ENCODE measurements around the gene VAMP2. TPM values are rescaled to one million over a fixed set of nuclear protein-coding genes. Genes with fewer than 3 reads are reported as not detected.

Gene VAMP2
- total RNA-seq (100 to 1,000 TPM; 219 to 238 TPM), polyA plus RNA-seq (10 to 100 TPM; 50.4 to 84.2 (median 64.4) TPM), total RNA-seq (10.2 to 129 (median 28.2) reads per million in 6 experiments)

- Mint-ChIP-seq H3K36me3 (peaks cover 3 to 33% (median 14%) of the 10 kb centered on the region in 3 donors), H3K27me3 (no peaks in the 10 kb centered on the region), H3K4me1 (peaks cover 31 to 65% (median 64%) of the 10 kb centered on the region in 4 donors), H3K9me3 (no peaks in the 10 kb centered on the region), H3K27ac (peak within 1 kb of the TSS; percentile 95 to 99 (median 98)), H3K4me3 (peak within 1 kb of the TSS; percentile 86 to 96 (median 90))
- POLR2A ChIA-PET, result interaction anchor here (0.7 to 41.9 kb wide), 9 partner anchors 9 to 85 kb away, joined by 3 to 1171 read pairs (median 6); partner anchors contain the start of genes BORCS6, CTC1 and TMEM107
- peak; percentile 75 to 92 (median 87) for DNase-seq
- ATAC-seq, result peak; percentile 61 to 66
Observed at GRCh38 chr17:8162233-8162996, at the start of gene VAMP2. TSS of gene VAMP2 (minus strand) at chr17:8162948. CDS start at chr17:8162879, 69 bp downstream.

GRCh38 chr17:8210761-8211458 is 48.2 kb upstream of the VAMP2 start:
- ATAC-seq (peak; percentile 48 to 52), DNase-seq (no peak)
- no peaks in the 10 kb centered on the region for H3K36me3 Mint-ChIP-seq
- H3K27ac Mint-ChIP-seq, result peak overlapping the region; percentile 79 to 96 (median 89)
- no peaks in the 10 kb centered on the region for H3K27me3 Mint-ChIP-seq
- peaks cover 13 to 21% (median 15%) of the 10 kb centered on the region in 4 donors for H3K4me1 Mint-ChIP-seq
- peak overlapping the region; percentile 88 to 96 (median 95) for H3K4me3 Mint-ChIP-seq
- H3K9me3 Mint-ChIP-seq, result no peaks in the 10 kb centered on the region
- POLR2A ChIA-PET, result interaction anchor here (0.6 to 11.7 kb wide), 14 partner anchors 8 to 375 kb away, joined by 3 to 118 read pairs (median 4); partner anchors contain the start of genes BORCS6, CTC1, HES7 and RANGRF

GRCh38 chr17:8209907-8210760 is 47.4 kb upstream of the VAMP2 start, which contains the start of gene AURKB:
TSS of gene AURKB (minus strand) at chr17:8210575. CDS start at chr17:8210224, 351 bp downstream.
- ATAC-seq (peak; percentile 100), DNase-seq (peak; percentile 85 to 98 (median 91))
- POLR2A ChIA-PET, result interaction anchor here (0.6 to 11.7 kb wide), 11 partner anchors 8 to 326 kb away, joined by 3 to 118 read pairs (median 4); partner anchors contain the start of genes BORCS6, CTC1 and RANGRF
- Mint-ChIP-seq H3K27me3 (no peaks in the 10 kb centered on the region), H3K36me3 (no peaks in the 10 kb centered on the region), H3K9me3 (no peaks in the 10 kb centered on the region), H3K4me1 (peaks cover 13 to 21% (median 15%) of the 10 kb centered on the region in 4 donors), H3K27ac (peak within 1 kb of the TSS; percentile 79 to 96 (median 89)), H3K4me3 (peak within 1 kb of the TSS; percentile 88 to 96 (median 95))

GRCh38 chr17:8206536-8206935 is 43.8 kb upstream of the VAMP2 start:
- H3K27me3 Mint-ChIP-seq, result no peaks in the 10 kb centered on the region
- no peak overlapping the region for H3K4me3 Mint-ChIP-seq
- POLR2A ChIA-PET, result interaction anchor here (0.7 to 11.7 kb wide), 3 partner anchors 15 to 56 kb away, joined by 3 to 118 read pairs (median 5); no protein-coding TSS in a partner anchor
- peak overlapping the region in 3 of 10 donors; percentile 9 to 71 (median 70) for H3K27ac Mint-ChIP-seq
- DNase-seq (no peak), ATAC-seq (no peak)
- no peaks in the 10 kb centered on the region for H3K36me3 Mint-ChIP-seq
- peaks cover 13 to 20% (median 15%) of the 10 kb centered on the region in 4 donors for H3K4me1 Mint-ChIP-seq
- H3K9me3 Mint-ChIP-seq, result no peaks in the 10 kb centered on the region

- DNase-seq (no peak), ATAC-seq (no peak)
- peaks cover 0 to 2% (median 0%) of the 10 kb centered on the region in 5 donors for H3K27me3 Mint-ChIP-seq
- POLR2A ChIA-PET, result interaction anchor here (1.8 to 11.7 kb wide), 2 partner anchors 16 to 17 kb away, joined by 5 to 118 read pairs; no protein-coding TSS in a partner anchor
- peak overlapping the region in 2 of 10 donors; percentile 22 to 32 for H3K27ac Mint-ChIP-seq
- H3K9me3 Mint-ChIP-seq, result no peaks in the 10 kb centered on the region
- no peaks in the 10 kb centered on the region for H3K36me3 Mint-ChIP-seq
- H3K4me3 Mint-ChIP-seq, result no peak overlapping the region
- peaks cover 5 to 9% (median 7%) of the 10 kb centered on the region in 4 donors for H3K4me1 Mint-ChIP-seq
Observed at GRCh38 chr17:8204761-8205555, 42.2 kb upstream of the VAMP2 start.

- H3K27ac Mint-ChIP-seq, result no peak overlapping the region
Observed at GRCh38 chr17:8192070-8192815, 29.5 kb upstream of the VAMP2 start.

GRCh38 chr17:8190506-8190905 is 27.8 kb upstream of the VAMP2 start:
- Mint-ChIP-seq H3K27ac (peak overlapping the region in 7 of 10 donors; percentile 69 to 94 (median 92)), H3K27me3 (no peaks in the 10 kb centered on the region), H3K36me3 (no peaks in the 10 kb centered on the region), H3K4me3 (peak overlapping the region in 2 of 10 donors; percentile 39 to 51), H3K9me3 (no peaks in the 10 kb centered on the region), H3K4me1 (peaks cover 6 to 13% (median 12%) of the 10 kb centered on the region in 4 donors)
- ATAC-seq (no peak), DNase-seq (no peak)
- POLR2A ChIA-PET, result interaction anchor here (0.7 to 26.2 kb wide), 10 partner anchors 10 to 105 kb away, joined by 3 to 1171 read pairs (median 46); partner anchors contain the start of genes ALOXE3, AURKB, CTC1 and PER1

More at GRCh38 chr17:8192070-8192815, 29.5 kb upstream of the VAMP2 start:
- Mint-ChIP-seq H3K9me3 (no peaks in the 10 kb centered on the region), H3K27me3 (no peaks in the 10 kb centered on the region), H3K4me3 (no peak overlapping the region), H3K36me3 (no peaks in the 10 kb centered on the region), H3K4me1 (peaks cover 6 to 13% (median 12%) of the 10 kb centered on the region in 4 donors)
- POLR2A ChIA-PET, result interaction anchor here (0.6 to 26.2 kb wide), 9 partner anchors 8 to 996 kb away, joined by 4 to 1171 read pairs (median 15); partner anchors contain the start of genes ALOXE3, CTC1, PER1 and RANGRF
- DNase-seq (peak in 9 of 10 donors; percentile 26 to 76 (median 52)), ATAC-seq (peak; percentile 9 to 41)

GRCh38 chr17:8189711-8190477 is 27.1 kb upstream of the VAMP2 start, which contains the start of gene BORCS6:
TSS of gene BORCS6 (minus strand) at chr17:8190180. CDS start at chr17:8190140, 40 bp downstream.
- no peaks in the 10 kb centered on the region for H3K36me3 Mint-ChIP-seq
- peaks cover 6 to 13% (median 12%) of the 10 kb centered on the region in 4 donors for H3K4me1 Mint-ChIP-seq
- ATAC-seq (peak; percentile 67 to 71), DNase-seq (peak; percentile 83 to 98 (median 94))
- H3K4me3 Mint-ChIP-seq, result peak within 1 kb of the TSS in 3 of 10 donors; percentile 3 to 51 (median 39)
- H3K27ac Mint-ChIP-seq, result peak within 1 kb of the TSS in 8 of 10 donors; percentile 69 to 94 (median 92)
- no peaks in the 10 kb centered on the region for H3K9me3 Mint-ChIP-seq
- no peaks in the 10 kb centered on the region for H3K27me3 Mint-ChIP-seq
- POLR2A ChIA-PET, result interaction anchor here (0.5 to 26.2 kb wide), 14 partner anchors 10 to 806 kb away, joined by 3 to 1171 read pairs (median 13); partner anchors contain the start of genes ALOXE3, ARHGEF15, AURKB and CTC1

GRCh38 chr17:8189041-8189710 is 26.4 kb upstream of the VAMP2 start:
- Mint-ChIP-seq H3K4me1 (peaks cover 6 to 15% (median 13%) of the 10 kb centered on the region in 4 donors), H3K27me3 (no peaks in the 10 kb centered on the region), H3K27ac (peak overlapping the region in 6 of 10 donors; percentile 18 to 94 (median 92)), H3K9me3 (no peaks in the 10 kb centered on the region), H3K4me3 (no peak overlapping the region), H3K36me3 (no peaks in the 10 kb centered on the region)
- POLR2A ChIA-PET, result interaction anchor here (0.5 to 26.2 kb wide), 19 partner anchors 11 to 805 kb away, joined by 3 to 1171 read pairs (median 5); partner anchors contain the start of genes ALOXE3, ARHGEF15, AURKB and CTC1
- DNase-seq (peak in 6 of 10 donors; percentile 25 to 67 (median 37)), ATAC-seq (no peak)
